ENCODE results near the gene RAB10. TPM values are rescaled to one million over a fixed set of nuclear protein-coding genes. Genes with fewer than 3 reads are reported as not detected.
"Not testable (repeated sequence)": the region's sequence is repeated elsewhere in the genome, so short reads cannot be mapped to it uniquely, and the experiment has no call there.

The RAB10 gene
- total RNA-seq, 1 donor from 2014 or later = 49.1 TPM

DNA sequence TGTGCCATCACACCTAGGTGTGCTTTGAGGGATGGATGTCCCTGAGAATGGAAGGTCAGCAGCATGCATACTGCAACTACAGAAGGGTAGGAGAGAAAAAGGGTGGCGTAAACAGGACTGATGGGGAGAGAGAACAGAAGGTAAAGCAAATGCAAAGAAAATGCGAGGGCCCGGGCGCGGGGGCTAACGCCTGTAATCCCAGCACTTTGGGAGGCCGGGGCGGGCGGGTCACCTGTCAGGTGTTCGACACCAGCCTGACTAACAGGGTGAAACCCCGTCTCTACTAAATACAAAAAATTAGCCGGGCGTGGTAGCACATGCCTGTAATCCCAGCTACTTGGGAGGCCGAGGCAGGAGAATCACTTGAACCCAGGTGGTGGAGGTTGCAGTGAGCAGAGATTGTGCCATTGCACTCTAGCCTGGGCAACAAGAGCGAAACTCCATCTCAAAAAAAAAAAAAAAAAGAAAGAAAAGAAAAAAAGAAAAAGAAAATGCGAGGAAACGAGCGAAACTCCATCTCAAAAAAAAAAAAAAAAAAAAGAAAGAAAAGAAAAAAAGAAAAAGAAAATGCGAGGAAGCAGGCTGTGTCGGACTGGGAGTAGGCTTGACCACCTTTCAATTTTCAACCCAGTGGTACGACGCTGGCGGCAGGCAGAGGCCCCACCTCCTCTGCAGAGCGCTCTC is 1.2 kb upstream of the RAB10 start:
- Histone ChIP-seq H3K4me3 (ENCODE audit: low read length in 3 of 3) (peak overlapping the region; percentile 80 to 96 (median 90)), H3K9ac (ENCODE audit: low read depth in 1 of 3, low read length in 3 of 3) (peak overlapping the region; percentile 71 to 98 (median 85)), H3K27ac (ENCODE audit: low read depth, low read length) (peak overlapping the region; percentile 93), H3K4me1 (ENCODE audit: control insufficient read depth in 3 of 3, insufficient read depth in 3 of 3, low read length in 3 of 3) (peaks cover 16 to 25% (median 19%) of the 10 kb centered on the region in 3 donors)
- not testable (repeated sequence) for H3K9me3 ChIP-seq (ENCODE audit: control insufficient read depth in 3 of 3, low read length in 3 of 3); H3K36me3 ChIP-seq (ENCODE audit: control insufficient read depth in 3 of 3, insufficient read depth in 3 of 3, low read length in 3 of 3); H3K27me3 ChIP-seq (ENCODE audit: control insufficient read depth in 3 of 3, insufficient read depth in 3 of 3, low read length in 3 of 3)

DNA sequence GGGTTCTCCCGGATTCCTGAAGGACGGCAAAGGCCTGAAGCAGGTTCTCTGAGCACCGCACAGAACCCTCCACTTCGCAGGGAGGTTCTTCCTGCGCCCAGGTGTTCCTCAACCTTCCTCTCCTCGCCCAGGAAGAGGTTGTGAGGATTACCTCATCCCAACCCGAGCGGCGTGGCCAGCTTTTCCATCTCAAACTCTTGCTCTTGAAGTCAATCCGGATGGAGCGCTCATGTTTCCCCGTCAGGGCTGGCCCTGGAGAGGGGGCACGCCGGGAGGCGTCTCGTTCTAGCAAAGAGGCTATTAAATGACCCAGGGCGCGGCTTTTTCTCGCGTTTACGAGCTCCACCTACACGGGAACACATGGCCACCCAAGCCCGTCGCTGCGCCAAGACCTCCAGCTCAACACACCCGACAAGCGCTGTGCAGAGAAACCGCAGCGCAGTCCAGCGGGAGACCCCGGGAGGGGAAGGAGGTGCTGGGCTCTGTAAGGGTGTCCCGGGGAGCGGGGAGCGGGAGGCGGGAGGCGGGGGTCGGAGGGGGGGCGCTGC is 540 bp upstream of the RAB10 start:
- peak overlapping the region; percentile 80 to 96 (median 90) for H3K4me3 ChIP-seq (ENCODE audit: low read length in 3 of 3)
- peaks cover 0 to 5% (median 0%) of the 10 kb centered on the region in 3 donors for H3K36me3 ChIP-seq (ENCODE audit: control insufficient read depth in 3 of 3, insufficient read depth in 3 of 3, low read length in 3 of 3)

GRCh38 chr2:26034637-26034992 is 731 bp downstream of the RAB10 start:
- H3K27ac ChIP-seq (ENCODE audit: low read depth, low read length) = peak overlapping the region; percentile 93
- H3K4me1 ChIP-seq (ENCODE audit: control insufficient read depth in 3 of 3, insufficient read depth in 3 of 3, low read length in 3 of 3) = peaks cover 16 to 28% (median 23%) of the 10 kb centered on the region in 3 donors
- peak overlapping the region; percentile 90 to 100 (median 96) for H3K4me3 ChIP-seq (ENCODE audit: low read length in 3 of 3)
- no peaks in the 10 kb centered on the region for H3K27me3 ChIP-seq (ENCODE audit: control insufficient read depth in 3 of 3, insufficient read depth in 3 of 3, low read length in 3 of 3)
- no peaks in the 10 kb centered on the region for H3K9me3 ChIP-seq (ENCODE audit: control insufficient read depth in 3 of 3, low read length in 3 of 3)
- H3K36me3 ChIP-seq (ENCODE audit: control insufficient read depth in 3 of 3, insufficient read depth in 3 of 3, low read length in 3 of 3) = peaks cover 0 to 5% (median 0%) of the 10 kb centered on the region in 3 donors
- H3K9ac ChIP-seq (ENCODE audit: low read depth in 1 of 3, low read length in 3 of 3) = peak overlapping the region; percentile 93 to 98 (median 97)

More for the DNA sequence above, 540 bp upstream of the RAB10 start:
- Histone ChIP-seq H3K9me3 (ENCODE audit: control insufficient read depth in 3 of 3, low read length in 3 of 3) (no peaks in the 10 kb centered on the region), H3K9ac (ENCODE audit: low read depth in 1 of 3, low read length in 3 of 3) (peak overlapping the region; percentile 71 to 98 (median 85)), H3K27ac (ENCODE audit: low read depth, low read length) (peak overlapping the region; percentile 93), H3K4me1 (ENCODE audit: control insufficient read depth in 3 of 3, insufficient read depth in 3 of 3, low read length in 3 of 3) (peaks cover 16 to 28% (median 23%) of the 10 kb centered on the region in 3 donors), H3K27me3 (ENCODE audit: control insufficient read depth in 3 of 3, insufficient read depth in 3 of 3, low read length in 3 of 3) (no peaks in the 10 kb centered on the region)

GRCh38 chr2:26035090-26035743 is 1.3 kb downstream of the RAB10 start:
- Histone ChIP-seq H3K27ac (ENCODE audit: low read depth, low read length) (peak overlapping the region; percentile 93), H3K36me3 (ENCODE audit: control insufficient read depth in 3 of 3, insufficient read depth in 3 of 3, low read length in 3 of 3) (peaks cover 0 to 5% (median 0%) of the 10 kb centered on the region in 3 donors), H3K27me3 (ENCODE audit: control insufficient read depth in 3 of 3, insufficient read depth in 3 of 3, low read length in 3 of 3) (no peaks in the 10 kb centered on the region), H3K9me3 (ENCODE audit: control insufficient read depth in 3 of 3, low read length in 3 of 3) (no peaks in the 10 kb centered on the region), H3K9ac (ENCODE audit: low read depth in 1 of 3, low read length in 3 of 3) (peak overlapping the region; percentile 93 to 98 (median 97)), H3K4me1 (ENCODE audit: control insufficient read depth in 3 of 3, insufficient read depth in 3 of 3, low read length in 3 of 3) (peaks cover 16 to 32% (median 23%) of the 10 kb centered on the region in 3 donors), H3K4me3 (ENCODE audit: low read length in 3 of 3) (peak overlapping the region; percentile 90 to 100 (median 96))

DNA sequence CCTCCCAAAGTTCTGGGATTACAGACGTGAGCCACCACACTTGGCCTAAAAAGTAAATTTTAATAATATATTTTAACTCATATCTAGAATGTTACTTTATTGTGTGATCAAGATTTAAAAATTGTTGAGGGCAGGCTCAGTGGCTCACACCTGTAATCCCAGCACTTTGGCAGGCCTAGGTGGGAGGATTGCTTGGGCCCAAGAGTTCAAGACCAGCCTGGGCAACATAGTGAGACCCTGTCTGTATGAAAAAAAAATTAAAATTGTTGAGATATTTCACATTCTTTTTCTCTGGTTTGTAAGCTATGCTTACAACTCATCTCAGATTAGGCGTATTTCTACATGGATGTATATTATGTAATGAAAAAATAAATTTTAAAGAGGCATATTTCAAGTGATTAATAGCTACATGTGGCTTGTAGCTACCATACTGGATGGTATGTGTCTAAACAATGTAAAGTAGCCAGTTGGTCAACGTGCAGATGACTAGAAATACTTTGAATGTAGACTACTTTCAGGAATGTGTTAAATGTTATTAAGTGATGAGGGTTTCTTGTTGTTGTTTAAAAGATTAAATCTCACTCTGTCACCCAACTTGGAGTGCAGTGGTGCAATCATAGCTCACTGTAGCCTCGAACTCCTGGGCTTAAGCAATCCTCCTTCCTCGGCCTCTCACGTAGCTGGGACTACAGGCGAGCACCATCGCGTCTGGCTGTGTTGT is 5.9 kb downstream of the RAB10 start:
- H3K27me3 ChIP-seq (ENCODE audit: control insufficient read depth in 3 of 3, insufficient read depth in 3 of 3, low read length in 3 of 3) = no peaks in the 10 kb centered on the region
- H3K4me3 ChIP-seq (ENCODE audit: low read length in 3 of 3) = no peak overlapping the region
- H3K27ac ChIP-seq (ENCODE audit: low read depth, low read length) = no peak overlapping the region
- H3K4me1 ChIP-seq (ENCODE audit: control insufficient read depth in 3 of 3, insufficient read depth in 3 of 3, low read length in 3 of 3) = peaks cover 28 to 44% (median 32%) of the 10 kb centered on the region in 3 donors
- no peaks in the 10 kb centered on the region for H3K9me3 ChIP-seq (ENCODE audit: control insufficient read depth in 3 of 3, low read length in 3 of 3)
- no peaks in the 10 kb centered on the region for H3K36me3 ChIP-seq (ENCODE audit: control insufficient read depth in 3 of 3, insufficient read depth in 3 of 3, low read length in 3 of 3)
- no peak overlapping the region for H3K9ac ChIP-seq (ENCODE audit: low read depth in 1 of 3, low read length in 3 of 3)

- H3K9ac ChIP-seq (ENCODE audit: low read depth in 1 of 3, low read length in 3 of 3) = no peak overlapping the region
- no peaks in the 10 kb centered on the region for H3K9me3 ChIP-seq (ENCODE audit: control insufficient read depth in 3 of 3, low read length in 3 of 3)
- H3K27me3 ChIP-seq (ENCODE audit: control insufficient read depth in 3 of 3, insufficient read depth in 3 of 3, low read length in 3 of 3) = no peaks in the 10 kb centered on the region
- no peak overlapping the region for H3K27ac ChIP-seq (ENCODE audit: low read depth, low read length)
- H3K4me1 ChIP-seq (ENCODE audit: control insufficient read depth in 3 of 3, insufficient read depth in 3 of 3, low read length in 3 of 3) = peaks cover 17 to 24% (median 19%) of the 10 kb centered on the region in 3 donors
- no peaks in the 10 kb centered on the region for H3K36me3 ChIP-seq (ENCODE audit: control insufficient read depth in 3 of 3, insufficient read depth in 3 of 3, low read length in 3 of 3)
- peak overlapping the region in 1 of 3 donors; percentile 4 for H3K4me3 ChIP-seq (ENCODE audit: low read length in 3 of 3)
Observed at GRCh38 chr2:26043109-26043508, 9.2 kb downstream of the RAB10 start.

DNA sequence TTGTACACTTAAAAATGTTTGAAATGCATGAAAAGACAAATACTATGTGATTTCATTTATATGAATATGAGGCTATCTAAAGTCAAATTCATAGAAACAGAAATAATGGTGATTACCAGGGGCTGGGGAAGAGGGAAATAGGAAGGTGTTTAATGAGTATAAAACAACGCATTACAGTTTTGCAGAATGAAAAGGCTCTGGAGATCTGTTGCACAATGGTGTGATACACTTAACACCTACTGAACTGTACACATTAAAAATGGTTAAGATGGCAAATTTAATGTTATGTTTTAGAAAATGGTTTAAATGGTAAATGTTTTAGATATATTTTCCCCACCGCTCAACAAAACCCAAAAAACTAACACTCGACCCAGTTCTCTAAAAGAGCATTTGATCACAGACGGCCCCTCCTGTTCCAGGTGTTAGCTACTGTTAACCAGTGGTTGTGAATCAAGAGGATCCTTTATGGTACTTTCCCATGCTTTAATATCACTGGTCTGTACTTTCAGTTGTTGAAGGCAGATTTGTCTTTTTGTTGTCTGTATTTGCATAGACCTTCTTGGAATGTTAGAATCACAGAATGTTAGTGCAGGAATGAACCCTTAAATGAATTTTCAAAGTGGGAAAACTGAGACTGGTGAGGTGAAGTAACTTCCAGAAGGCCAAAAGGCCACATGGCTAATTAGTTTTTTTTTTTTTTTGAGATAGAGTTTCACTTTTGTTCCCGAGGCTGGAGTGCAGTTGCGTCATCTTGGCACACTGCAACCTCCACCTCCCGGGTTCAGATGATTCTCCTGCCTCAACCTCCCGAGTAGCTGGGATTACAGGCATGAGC is 10.2 kb downstream of the RAB10 start:
- Histone ChIP-seq H3K9me3 (ENCODE audit: control insufficient read depth in 3 of 3, low read length in 3 of 3) (no peaks in the 10 kb centered on the region), H3K36me3 (ENCODE audit: control insufficient read depth in 3 of 3, insufficient read depth in 3 of 3, low read length in 3 of 3) (no peaks in the 10 kb centered on the region), H3K27me3 (ENCODE audit: control insufficient read depth in 3 of 3, insufficient read depth in 3 of 3, low read length in 3 of 3) (no peaks in the 10 kb centered on the region), H3K4me1 (ENCODE audit: control insufficient read depth in 3 of 3, insufficient read depth in 3 of 3, low read length in 3 of 3) (peaks cover 17 to 24% (median 17%) of the 10 kb centered on the region in 3 donors), H3K9ac (ENCODE audit: low read depth in 1 of 3, low read length in 3 of 3) (no peak overlapping the region), H3K27ac (ENCODE audit: low read depth, low read length) (no peak overlapping the region), H3K4me3 (ENCODE audit: low read length in 3 of 3) (no peak overlapping the region)

DNA sequence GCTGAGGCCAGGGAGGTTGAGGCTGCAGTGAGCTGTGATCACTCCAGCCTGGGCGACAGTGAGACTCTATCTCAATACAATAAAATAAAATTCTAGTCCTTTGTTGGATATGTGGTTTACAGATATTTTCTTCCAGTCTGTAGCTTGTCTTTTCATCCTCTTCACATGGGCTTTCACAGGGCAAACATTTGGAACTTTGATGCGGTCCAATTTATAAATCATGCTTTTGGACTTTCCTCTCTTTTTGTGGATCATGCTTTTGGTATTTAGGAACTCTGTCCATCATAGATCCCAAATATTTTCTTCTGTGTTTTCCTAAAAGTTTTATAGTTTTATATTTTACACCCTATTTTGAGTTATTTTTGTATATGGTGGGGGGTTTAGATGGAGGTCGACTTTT is 14.9 kb downstream of the RAB10 start:
- no peaks in the 10 kb centered on the region for H3K36me3 ChIP-seq (ENCODE audit: control insufficient read depth in 3 of 3, insufficient read depth in 3 of 3, low read length in 3 of 3)
- H3K9me3 ChIP-seq (ENCODE audit: control insufficient read depth in 3 of 3, low read length in 3 of 3) = no peaks in the 10 kb centered on the region
- no peak overlapping the region for H3K27ac ChIP-seq (ENCODE audit: low read depth, low read length)
- H3K4me1 ChIP-seq (ENCODE audit: control insufficient read depth in 3 of 3, insufficient read depth in 3 of 3, low read length in 3 of 3) = peaks cover 10 to 13% (median 13%) of the 10 kb centered on the region in 3 donors
- H3K4me3 ChIP-seq (ENCODE audit: low read length in 3 of 3) = no peak overlapping the region
- H3K9ac ChIP-seq (ENCODE audit: low read depth in 1 of 3, low read length in 3 of 3) = no peak overlapping the region
- no peaks in the 10 kb centered on the region for H3K27me3 ChIP-seq (ENCODE audit: control insufficient read depth in 3 of 3, insufficient read depth in 3 of 3, low read length in 3 of 3)

DNA sequence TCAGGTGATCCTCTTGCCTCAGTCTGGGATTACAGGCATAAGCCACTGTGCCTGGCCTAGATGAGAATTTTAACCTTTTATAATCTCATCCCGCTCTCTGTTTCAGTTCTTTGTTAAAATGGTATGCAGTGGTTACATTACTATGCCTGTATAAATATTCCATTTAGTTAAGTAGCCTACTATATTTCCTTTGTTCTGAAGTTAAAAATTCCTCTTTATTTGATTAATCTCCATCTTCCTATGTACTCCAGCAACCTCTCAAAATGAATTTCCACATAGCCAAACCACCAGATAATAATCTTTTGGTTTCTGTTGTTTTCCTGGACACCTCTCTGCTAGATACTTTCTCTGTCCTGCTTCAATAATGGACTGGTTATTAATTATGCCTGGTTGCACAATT is 15.8 kb downstream of the RAB10 start:
- Histone ChIP-seq H3K27ac (ENCODE audit: low read depth, low read length) (no peak overlapping the region), H3K4me1 (ENCODE audit: control insufficient read depth in 3 of 3, insufficient read depth in 3 of 3, low read length in 3 of 3) (peaks cover 4 to 6% (median 5%) of the 10 kb centered on the region in 3 donors), H3K36me3 (ENCODE audit: control insufficient read depth in 3 of 3, insufficient read depth in 3 of 3, low read length in 3 of 3) (no peaks in the 10 kb centered on the region)

More for the DNA sequence above, 15.8 kb downstream of the RAB10 start:
- H3K27me3 ChIP-seq (ENCODE audit: control insufficient read depth in 3 of 3, insufficient read depth in 3 of 3, low read length in 3 of 3) = no peaks in the 10 kb centered on the region
- no peak overlapping the region for H3K4me3 ChIP-seq (ENCODE audit: low read length in 3 of 3)
- H3K9ac ChIP-seq (ENCODE audit: low read depth in 1 of 3, low read length in 3 of 3) = no peak overlapping the region
- no peaks in the 10 kb centered on the region for H3K9me3 ChIP-seq (ENCODE audit: control insufficient read depth in 3 of 3, low read length in 3 of 3)
